ENCODE results near the gene B4GALNT4. TPM values are rescaled to one million over a fixed set of nuclear protein-coding genes. Genes with fewer than 3 reads are reported as not detected.

The B4GALNT4 gene
- polyA plus RNA-seq, 1 donor = 24.0 TPM

- WGBS (ENCODE audit: insufficient coverage, low lambda C conversion rate) = no CpG with 5 or more reads among the region's 15 CpGs
- Histone ChIP-seq H3K27ac (ENCODE audit: low read length) (no peak overlapping the region), H3K9me3 (ENCODE audit: control insufficient read depth, low read depth, low read length) (peaks cover 1% of the 10 kb centered on the region), H3K4me1 (ENCODE audit: control insufficient read depth, insufficient read depth, low read length) (peaks cover 26% of the 10 kb centered on the region), H3K36me3 (ENCODE audit: control insufficient read depth, insufficient read depth, low read length) (peaks cover 7% of the 10 kb centered on the region), H3K27me3 (ENCODE audit: control insufficient read depth, insufficient read depth, low read length) (peaks cover 17% of the 10 kb centered on the region), H3K4me3 (ENCODE audit: low read length) (no peak overlapping the region)
- no peak for DNase-seq
These were observed 43.4 kb downstream of the B4GALNT4 start for GRCh38 chr11:412641-413119.

GRCh38 chr11:413120-414081 lies 44.1 kb downstream of the B4GALNT4 start:
- DNase-seq = no peak
- peaks cover 7% of the 10 kb centered on the region for H3K36me3 ChIP-seq (ENCODE audit: control insufficient read depth, insufficient read depth, low read length)
- H3K4me1 ChIP-seq (ENCODE audit: control insufficient read depth, insufficient read depth, low read length) = peaks cover 30% of the 10 kb centered on the region
- peaks cover 24% of the 10 kb centered on the region for H3K27me3 ChIP-seq (ENCODE audit: control insufficient read depth, insufficient read depth, low read length)
- no peak overlapping the region for H3K4me3 ChIP-seq (ENCODE audit: low read length)
- WGBS (ENCODE audit: insufficient coverage, low lambda C conversion rate) = 67% methylated on average over 3 of the region's 14 CpGs
- H3K9me3 ChIP-seq (ENCODE audit: control insufficient read depth, low read depth, low read length) = no peaks in the 10 kb centered on the region
- H3K27ac ChIP-seq (ENCODE audit: low read length) = no peak overlapping the region

- Histone ChIP-seq H3K27ac (ENCODE audit: low read length) (no peak overlapping the region), H3K4me1 (ENCODE audit: control insufficient read depth, insufficient read depth, low read length) (peaks cover 30% of the 10 kb centered on the region), H3K9me3 (ENCODE audit: control insufficient read depth, low read depth, low read length) (no peaks in the 10 kb centered on the region), H3K36me3 (ENCODE audit: control insufficient read depth, insufficient read depth, low read length) (peaks cover 4% of the 10 kb centered on the region), H3K4me3 (ENCODE audit: low read length) (peak overlapping the region; percentile 13), H3K27me3 (ENCODE audit: control insufficient read depth, insufficient read depth, low read length) (peaks cover 25% of the 10 kb centered on the region)
- WGBS (ENCODE audit: insufficient coverage, low lambda C conversion rate) = no CpG with 5 or more reads among the region's 9 CpGs
- no peak for DNase-seq
These were observed 45.1 kb downstream of the B4GALNT4 start for GRCh38 chr11:414318-414857.

GRCh38 chr11:415640-416041 lies 46.3 kb downstream of the B4GALNT4 start:
- Histone ChIP-seq H3K4me3 (ENCODE audit: low read length) (peak overlapping the region; percentile 87), H3K27ac (ENCODE audit: low read length) (peak overlapping the region; percentile 98), H3K36me3 (ENCODE audit: control insufficient read depth, insufficient read depth, low read length) (peaks cover 12% of the 10 kb centered on the region), H3K4me1 (ENCODE audit: control insufficient read depth, insufficient read depth, low read length) (peaks cover 30% of the 10 kb centered on the region), H3K9me3 (ENCODE audit: control insufficient read depth, low read depth, low read length) (peaks cover 8% of the 10 kb centered on the region), H3K27me3 (ENCODE audit: control insufficient read depth, insufficient read depth, low read length) (peaks cover 29% of the 10 kb centered on the region)
- WGBS (ENCODE audit: insufficient coverage, low lambda C conversion rate) = no CpG with 5 or more reads among the region's 5 CpGs
- peak in 1 of 2 donors; percentile 47 for DNase-seq

GRCh38 chr11:416051-416756 lies 46.9 kb downstream of the B4GALNT4 start:
- Histone ChIP-seq H3K27ac (ENCODE audit: low read length) (peak overlapping the region; percentile 98), H3K9me3 (ENCODE audit: control insufficient read depth, low read depth, low read length) (peaks cover 12% of the 10 kb centered on the region), H3K36me3 (ENCODE audit: control insufficient read depth, insufficient read depth, low read length) (peaks cover 16% of the 10 kb centered on the region), H3K27me3 (ENCODE audit: control insufficient read depth, insufficient read depth, low read length) (peaks cover 29% of the 10 kb centered on the region), H3K4me3 (ENCODE audit: low read length) (peak overlapping the region; percentile 87), H3K4me1 (ENCODE audit: control insufficient read depth, insufficient read depth, low read length) (peaks cover 30% of the 10 kb centered on the region)
- peak in 1 of 2 donors; percentile 31 for DNase-seq
- no CpG with 5 or more reads among the region's 45 CpGs for WGBS (ENCODE audit: insufficient coverage, low lambda C conversion rate)

GRCh38 chr11:416757-417621 lies 47.7 kb downstream of the B4GALNT4 start:
- peaks cover 29% of the 10 kb centered on the region for H3K27me3 ChIP-seq (ENCODE audit: control insufficient read depth, insufficient read depth, low read length)
- DNase-seq = peak; percentile 75 to 89
- H3K36me3 ChIP-seq (ENCODE audit: control insufficient read depth, insufficient read depth, low read length) = peaks cover 16% of the 10 kb centered on the region
- peaks cover 16% of the 10 kb centered on the region for H3K9me3 ChIP-seq (ENCODE audit: control insufficient read depth, low read depth, low read length)
- H3K4me1 ChIP-seq (ENCODE audit: control insufficient read depth, insufficient read depth, low read length) = peaks cover 36% of the 10 kb centered on the region
- peak overlapping the region; percentile 87 for H3K4me3 ChIP-seq (ENCODE audit: low read length)
- peak overlapping the region; percentile 98 for H3K27ac ChIP-seq (ENCODE audit: low read length)
- WGBS (ENCODE audit: insufficient coverage, low lambda C conversion rate) = no CpG with 5 or more reads among the region's 97 CpGs

GRCh38 chr11:417652-418342 lies 48.5 kb downstream of the B4GALNT4 start:
- Histone ChIP-seq H3K27ac (ENCODE audit: low read length) (peak overlapping the region; percentile 77), H3K36me3 (ENCODE audit: control insufficient read depth, insufficient read depth, low read length) (peaks cover 16% of the 10 kb centered on the region), H3K27me3 (ENCODE audit: control insufficient read depth, insufficient read depth, low read length) (peaks cover 29% of the 10 kb centered on the region), H3K9me3 (ENCODE audit: control insufficient read depth, low read depth, low read length) (peaks cover 16% of the 10 kb centered on the region), H3K4me3 (ENCODE audit: low read length) (peak overlapping the region; percentile 87), H3K4me1 (ENCODE audit: control insufficient read depth, insufficient read depth, low read length) (peaks cover 41% of the 10 kb centered on the region)
- DNase-seq = no peak
- WGBS (ENCODE audit: insufficient coverage, low lambda C conversion rate) = no CpG with 5 or more reads among the region's 19 CpGs

GRCh38 chr11:418343-419247 lies 49.3 kb downstream of the B4GALNT4 start:
- H3K36me3 ChIP-seq (ENCODE audit: control insufficient read depth, insufficient read depth, low read length) = peaks cover 17% of the 10 kb centered on the region
- H3K27ac ChIP-seq (ENCODE audit: low read length) = no peak overlapping the region
- no peak overlapping the region for H3K4me3 ChIP-seq (ENCODE audit: low read length)
- peaks cover 29% of the 10 kb centered on the region for H3K27me3 ChIP-seq (ENCODE audit: control insufficient read depth, insufficient read depth, low read length)
- no CpG with 5 or more reads among the region's 30 CpGs for WGBS (ENCODE audit: insufficient coverage, low lambda C conversion rate)
- no peak for DNase-seq
- H3K9me3 ChIP-seq (ENCODE audit: control insufficient read depth, low read depth, low read length) = peaks cover 16% of the 10 kb centered on the region
- H3K4me1 ChIP-seq (ENCODE audit: control insufficient read depth, insufficient read depth, low read length) = peaks cover 41% of the 10 kb centered on the region

Measured in large intestine (tissue), 3 donors.